HepG2 (cell line): ENCODE measurements around the gene FBXO24. TPM values are rescaled to one million over a fixed set of nuclear protein-coding genes. Genes with fewer than 3 reads are reported as not detected.

ENCODE experiments used
- ARID5B ChIP-seq: IDR thresholded peaks from 2 replicates; pipeline ENCODE4 v1.4.0; 2020; ENCODE audit warnings: mild to moderate bottlenecking, missing genetic modification reagents
- ATF1 ChIP-seq: IDR thresholded peaks from 2 replicates; pipeline ENCODE4 v1.6.1; 2016; ENCODE audit warnings: mild to moderate bottlenecking, control low read depth
- ATF7 ChIP-seq, 2 experiments: fragments of 450-650 bp in 1 of 2; sonication (generic) in 1 of 2; formaldehyde crosslinking in 1 of 2; IDR thresholded peaks; 2 replicates each; pipeline versions ENCODE4 v1.4.0 to v1.6.1; 2016 to 2020; ENCODE audit warnings: antibody characterized with exemption in 1 of 2, mild to moderate bottlenecking in 1 of 2, missing genetic modification reagents in 1 of 2
- ATRX ChIP-seq: sonication (generic); formaldehyde crosslinking; IDR thresholded peaks from 2 replicates; pipeline ENCODE4 v1.4.0; 2020; ENCODE audit warnings: missing genetic modification reagents, borderline replicate concordance
- CENPT ChIP-seq: sonication (generic); formaldehyde crosslinking; IDR thresholded peaks from 2 replicates; pipeline ENCODE4 v1.8.0; 2022; ENCODE audit warnings: low read depth, mild to moderate bottlenecking, moderate library complexity, missing genetic modification reagents
- ELF1 ChIP-seq: sonication (generic); formaldehyde crosslinking; IDR thresholded peaks from 2 replicates; pipeline ENCODE4 v1.4.0; 2020; ENCODE audit warnings: missing genetic modification reagents
- FIP1L1 ChIP-seq: fragments of 200-400 bp; formaldehyde crosslinking; IDR thresholded peaks from 2 replicates; pipeline ENCODE4 v1.6.1; 2018; ENCODE audit warnings: low read depth, mild to moderate bottlenecking, low read length, moderate library complexity, borderline replicate concordance; ENCODE audit not compliant: insufficient read depth
- ISX ChIP-seq: sonication (generic); formaldehyde crosslinking; conservative IDR thresholded peaks from 2 replicates; pipeline ENCODE4 v1.5.0; 2020; ENCODE audit warnings: missing genetic modification reagents
- JARID2 ChIP-seq: sonication (generic); formaldehyde crosslinking; IDR thresholded peaks from 2 replicates; pipeline ENCODE4 v1.8.1; 2023; ENCODE audit warnings: missing genetic modification reagents, inconsistent platforms; ENCODE audit not compliant: insufficient replicate concordance
- KLF16 ChIP-seq, 2 experiments: sonication (generic) in 1 of 2; formaldehyde crosslinking in 1 of 2; IDR thresholded peaks; 2 replicates each; pipeline versions ENCODE4 v1.6.1 to v1.8.0; 2016 to 2023; ENCODE audit warnings: missing genetic modification reagents in 2 of 2, missing compliant biosample characterization in 1 of 2
- MIER3 ChIP-seq: IDR thresholded peaks from 2 replicates; pipeline ENCODE4 v1.6.1; 2016; ENCODE audit warnings: missing compliant biosample characterization, borderline replicate concordance
- RORA ChIP-seq: sonication (generic); formaldehyde crosslinking; IDR thresholded peaks from 2 replicates; pipeline ENCODE4 v1.5.0; 2020; ENCODE audit warnings: mild to moderate bottlenecking, missing genetic modification reagents, moderate library complexity
- SAP130 ChIP-seq: IDR thresholded peaks from 2 replicates; pipeline ENCODE4 v1.6.1; 2016; ENCODE audit warnings: low read depth
- TARDBP ChIP-seq: sonication (generic); formaldehyde crosslinking; IDR thresholded peaks from 2 replicates; pipeline ENCODE4 v1.8.0; 2022; ENCODE audit warnings: mild to moderate bottlenecking, missing genetic modification reagents
- THRA ChIP-seq: sonication (generic); formaldehyde crosslinking; IDR thresholded peaks from 2 replicates; pipeline ENCODE4 v1.4.0; 2020; ENCODE audit warnings: missing genetic modification reagents, borderline replicate concordance
- ZBTB46 ChIP-seq: sonication (generic); formaldehyde crosslinking; IDR thresholded peaks from 2 replicates; pipeline ENCODE4 v1.4.0; 2020; ENCODE audit warnings: mild to moderate bottlenecking, missing genetic modification reagents, borderline replicate concordance
- ZNF282 ChIP-seq: fragments of 450-650 bp; IDR thresholded peaks from 2 replicates; pipeline ENCODE4 v1.6.1; 2018; ENCODE audit not compliant: partially characterized antibody
- ZNF446 ChIP-seq: sonication (generic); formaldehyde crosslinking; IDR thresholded peaks from 2 replicates; pipeline ENCODE4 v1.5.0; 2020; ENCODE audit warnings: mild to moderate bottlenecking, missing genetic modification reagents
- ZNF546 ChIP-seq: sonication (generic); formaldehyde crosslinking; conservative IDR thresholded peaks from 2 replicates; pipeline ENCODE4 v1.8.1; 2023; ENCODE audit warnings: mild to moderate bottlenecking, missing genetic modification reagents
- ZNF766 ChIP-seq: sonication (generic); formaldehyde crosslinking; IDR thresholded peaks from 2 replicates; pipeline ENCODE4 v1.5.0; 2020; ENCODE audit warnings: missing genetic modification reagents, borderline replicate concordance
- ZNF790 ChIP-seq: sonication (generic); formaldehyde crosslinking; IDR thresholded peaks from 2 replicates; pipeline ENCODE4 v1.8.0; 2022; ENCODE audit warnings: missing genetic modification reagents, mild to moderate bottlenecking, borderline replicate concordance
- ZSCAN22 ChIP-seq: sonication (generic); formaldehyde crosslinking; IDR thresholded peaks from 2 replicates; pipeline ENCODE4 v1.4.0; 2020; ENCODE audit warnings: mild to moderate bottlenecking, missing genetic modification reagents
- polyA plus RNA-seq, 8 experiments: library from polyadenylated mRNA; depleted of rRNA in 3 of 8; stranded (reverse) in 7 of 8; unstranded in 1 of 8; fragments of >200 nt; fragmentation: Illumina TruSeq in 4 of 8; extraction: Trizol in 4 of 8; gene quantifications; 2 replicates each; pipeline versions ENCODE4 v1.2.1 to v1.2.3, GENCODE V29; 2011 to 2016; ENCODE audit warnings: low read depth in 4 of 8, missing spikeins in 1 of 8, mixed read lengths in 1 of 8; ENCODE audit not compliant: insufficient read depth in 1 of 8
- total RNA-seq, 5 experiments: library from RNA; depleted of rRNA; stranded (reverse); fragments of >200 nt; fragmentation: Illumina TruSeq; extraction: Trizol; gene quantifications; 2 replicates each; pipeline ENCODE4 v1.2.3, GENCODE V29; 2016; ENCODE audit warnings: low read depth in 1 of 5

FBXO24 gene
- total and polyA plus RNA-seq, 2 of the 13 experiments (the other 11 are each of a cell fraction or from before 2014, with no cell fraction given): 0.20 to 0.55 TPM

- TF ChIP-seq JARID2 (no peak), ATF7 (IDR thresholded peaks at IDR 0.05) (no peak), ATF7 (CRISPR knock-in tag; IDR thresholded peaks at IDR 0.05) (peak; percentile 50; the same call in 1 of the 2 replicates), ZNF282 (no peak), ZSCAN22 (CRISPR knock-in tag) (no peak; the same call in 1 of the 2 replicates), ELF1 (CRISPR knock-in tag) (peak; percentile 63), TARDBP (CRISPR knock-in tag) (peak; percentile 65), ISX (no peak), SAP130 (CRISPR knock-in tag) (peak; percentile 90), ATRX (CRISPR knock-in tag) (no peak), RORA (CRISPR knock-in tag) (no peak), ZNF790 (CRISPR knock-in tag) (no peak), ZNF766 (CRISPR knock-in tag) (0 out of 2 replicates have a peak, but pooled peaks have one; percentile 17), FIP1L1 (peak; percentile 81; the same call in 1 of the 2 replicates), ZBTB46 (0 out of 2 replicates have a peak, but pooled peaks have one; percentile 87), ZNF546 (CRISPR knock-in tag) (no peak), KLF16 (CRISPR knock-in tag; IDR thresholded peaks at IDR 0.05) (peak; percentile 37 to 52; a peak in 2 of 4 replicates), ARID5B (no peak; the same call in 1 of the 2 replicates), THRA (CRISPR knock-in tag) (peak; percentile 31; the same call in 1 of the 2 replicates), CENPT (0 out of 2 replicates have a peak, but pooled peaks have one; percentile 69), ATF1 (CRISPR knock-in tag) (peak; percentile 41), ZNF446 (CRISPR knock-in tag) (0 out of 2 replicates have a peak, but pooled peaks have one; percentile 1), MIER3 (CRISPR knock-in tag) (peak; percentile 12; the same call in 1 of the 2 replicates)
Measured at GRCh38 chr7:100568896-100569844, 17.0 kb upstream of the FBXO24 start (continued).
